ENCODE measurements around the gene ZNF394.

GRCh38 chr7:99525713-99526440, 25.8 kb upstream of the ZNF394 start:
- TF ChIP-seq CTCF (IDR thresholded peaks at IDR 0.05 in 4 of 5, conservative IDR thresholded peaks at IDR 0.05 in 1 of 5) (no peak), POLR2A (IDR thresholded peaks at IDR 0.05) (no peak)

Measured in gastrocnemius medialis (tissue), 4 donors.